ENCODE measurements around the gene SCUBE3. TPM values are rescaled to one million over a fixed set of nuclear protein-coding genes. Genes with fewer than 3 reads are reported as not detected.

The SCUBE3 gene
- total RNA-seq, 2 donors from 2014 or later, result 0.12 to 0.59 TPM

DNA sequence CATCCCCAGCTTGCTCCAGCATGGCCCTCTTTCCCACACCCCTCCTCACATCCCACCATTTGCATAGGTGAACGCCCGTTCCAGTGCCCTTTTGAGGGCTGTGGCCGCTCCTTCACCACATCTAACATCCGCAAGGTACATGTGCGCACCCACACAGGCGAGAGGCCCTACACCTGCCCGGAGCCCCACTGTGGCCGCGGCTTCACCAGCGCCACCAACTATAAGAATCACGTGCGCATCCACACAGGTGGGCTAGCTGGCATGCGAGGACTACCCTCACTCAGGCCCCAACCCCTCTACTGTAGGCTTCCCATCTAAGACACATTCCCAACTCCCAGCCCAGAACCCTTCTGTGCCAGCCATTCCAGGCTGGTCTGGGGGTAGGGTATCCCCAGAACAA is 77.7 kb downstream of the SCUBE3 start:
- TF ChIP-seq, protein P1, sequence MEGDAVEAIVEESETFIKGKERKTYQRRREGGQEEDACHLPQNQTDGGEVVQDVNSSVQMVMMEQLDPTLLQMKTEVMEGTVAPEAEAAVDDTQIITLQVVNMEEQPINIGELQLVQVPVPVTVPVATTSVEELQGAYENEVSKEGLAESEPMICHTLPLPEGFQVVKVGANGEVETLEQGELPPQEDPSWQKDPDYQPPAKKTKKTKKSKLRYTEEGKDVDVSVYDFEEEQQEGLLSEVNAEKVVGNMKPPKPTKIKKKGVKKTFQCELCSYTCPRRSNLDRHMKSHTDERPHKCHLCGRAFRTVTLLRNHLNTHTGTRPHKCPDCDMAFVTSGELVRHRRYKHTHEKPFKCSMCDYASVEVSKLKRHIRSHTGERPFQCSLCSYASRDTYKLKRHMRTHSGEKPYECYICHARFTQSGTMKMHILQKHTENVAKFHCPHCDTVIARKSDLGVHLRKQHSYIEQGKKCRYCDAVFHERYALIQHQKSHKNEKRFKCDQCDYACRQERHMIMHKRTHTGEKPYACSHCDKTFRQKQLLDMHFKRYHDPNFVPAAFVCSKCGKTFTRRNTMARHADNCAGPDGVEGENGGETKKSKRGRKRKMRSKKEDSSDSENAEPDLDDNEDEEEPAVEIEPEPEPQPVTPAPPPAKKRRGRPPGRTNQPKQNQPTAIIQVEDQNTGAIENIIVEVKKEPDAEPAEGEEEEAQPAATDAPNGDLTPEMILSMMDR (IDR thresholded peaks at IDR 0.05), result no peak
- Histone ChIP-seq H3K36me3 (peaks cover 73% of the 10 kb centered on the region), H3K9me3 (no peaks in the 10 kb centered on the region)

DNA sequence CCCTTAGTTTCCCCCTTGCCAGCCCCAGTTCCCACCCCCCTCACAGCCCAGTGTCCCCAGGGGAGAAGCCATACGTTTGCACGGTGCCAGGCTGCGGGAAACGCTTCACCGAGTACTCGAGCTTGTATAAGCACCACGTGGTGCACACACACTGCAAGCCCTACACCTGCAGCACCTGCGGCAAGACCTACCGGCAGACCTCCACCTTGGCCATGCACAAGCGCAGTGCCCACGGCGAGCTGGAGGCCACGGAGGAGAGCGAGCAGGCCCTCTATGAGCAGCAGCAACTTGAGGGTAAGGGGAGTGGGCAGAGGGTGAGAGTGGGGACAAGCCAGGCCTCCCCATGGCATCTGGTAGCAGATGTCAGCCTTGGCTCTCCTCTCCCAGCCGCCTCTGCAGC is 78.7 kb downstream of the SCUBE3 start:
- no peak for DNase-seq (ENCODE audit: low spot score)
- Histone ChIP-seq H3K36me3 (peaks cover 64% of the 10 kb centered on the region), H3K27ac (no peak overlapping the region), H3K4me1 (peaks cover 0 to 10% of the 10 kb centered on the region in 2 donors), H3K27me3 (no peaks in the 10 kb centered on the region), H3K4me3 (no peak overlapping the region), H3K9me3 (no peaks in the 10 kb centered on the region)
- TF ChIP-seq, protein P1 (IDR thresholded peaks at IDR 0.05), result no peak

More for the DNA sequence above, 77.7 kb downstream of the SCUBE3 start:
- no peak overlapping the region for H3K4me3 ChIP-seq
- no peak for DNase-seq (ENCODE audit: low spot score)
- peaks cover 0 to 6% of the 10 kb centered on the region in 2 donors for H3K4me1 ChIP-seq
- H3K27ac ChIP-seq, result no peak overlapping the region
- H3K27me3 ChIP-seq, result no peaks in the 10 kb centered on the region

DNA sequence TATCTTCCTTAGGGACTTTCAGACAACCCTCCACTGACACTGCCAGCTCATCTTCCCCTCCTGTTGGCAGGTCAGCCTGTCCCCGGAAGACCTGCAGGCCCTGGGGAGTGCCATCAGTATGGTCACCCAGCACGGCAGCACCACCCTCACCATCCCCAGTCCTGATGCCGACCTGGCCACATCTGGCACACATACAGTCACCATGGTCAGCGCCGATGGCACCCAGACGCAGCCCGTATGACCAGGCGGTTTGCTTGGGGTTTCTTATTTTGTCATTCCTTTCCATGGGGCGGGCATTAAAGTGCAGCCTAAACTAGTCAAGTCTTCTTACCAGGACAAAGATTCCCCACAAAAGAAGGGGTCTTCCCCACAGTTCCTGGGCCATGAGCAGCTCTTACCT is 79.9 kb downstream of the SCUBE3 start:
- Histone ChIP-seq H3K27ac (no peak overlapping the region), H3K27me3 (no peaks in the 10 kb centered on the region), H3K4me3 (no peak overlapping the region), H3K4me1 (peaks cover 0 to 15% of the 10 kb centered on the region in 2 donors), H3K9me3 (no peaks in the 10 kb centered on the region), H3K36me3 (peaks cover 52% of the 10 kb centered on the region)
- TF ChIP-seq, protein P1 (IDR thresholded peaks at IDR 0.05), result no peak
- DNase-seq (ENCODE audit: low spot score), result no peak

DNA sequence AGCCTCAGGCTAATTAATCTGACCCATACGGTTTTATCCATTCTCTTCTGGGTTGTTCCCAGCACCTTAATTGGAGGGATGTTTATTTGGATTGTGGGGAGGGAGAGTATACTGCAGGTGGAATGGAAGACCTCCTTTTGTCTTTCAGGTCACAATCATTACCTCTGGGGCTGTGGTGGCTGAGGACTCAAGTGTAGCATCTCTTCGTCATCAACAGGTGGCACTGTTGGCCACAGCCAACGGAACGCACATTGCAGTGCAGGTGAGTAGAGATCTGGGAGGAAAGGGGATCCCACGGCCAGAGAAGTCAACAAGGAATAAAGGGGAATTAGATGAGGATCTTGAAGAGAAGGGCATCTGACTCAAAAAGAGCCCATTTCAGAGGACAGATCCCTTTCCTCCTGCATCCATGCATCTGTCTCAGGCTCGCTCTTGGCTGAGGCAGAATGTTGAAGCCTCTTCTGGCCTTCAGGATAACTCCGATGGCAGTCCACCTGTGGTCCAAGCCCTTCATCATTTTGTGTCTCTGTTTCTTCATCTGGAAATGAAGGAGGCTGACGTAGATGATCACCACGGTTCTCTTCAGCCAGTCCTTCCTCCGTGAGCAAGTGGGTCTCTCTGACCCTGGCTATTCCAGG is 80.7 kb downstream of the SCUBE3 start:
- Histone ChIP-seq H3K27ac (no peak overlapping the region), H3K36me3 (peaks cover 47% of the 10 kb centered on the region), H3K4me3 (no peak overlapping the region), H3K27me3 (no peaks in the 10 kb centered on the region), H3K9me3 (no peaks in the 10 kb centered on the region), H3K4me1 (peaks cover 0 to 15% of the 10 kb centered on the region in 2 donors)
- no peak for DNase-seq (ENCODE audit: low spot score)
- TF ChIP-seq, protein P1 (IDR thresholded peaks at IDR 0.05), result peak; percentile 40 to 68

DNA sequence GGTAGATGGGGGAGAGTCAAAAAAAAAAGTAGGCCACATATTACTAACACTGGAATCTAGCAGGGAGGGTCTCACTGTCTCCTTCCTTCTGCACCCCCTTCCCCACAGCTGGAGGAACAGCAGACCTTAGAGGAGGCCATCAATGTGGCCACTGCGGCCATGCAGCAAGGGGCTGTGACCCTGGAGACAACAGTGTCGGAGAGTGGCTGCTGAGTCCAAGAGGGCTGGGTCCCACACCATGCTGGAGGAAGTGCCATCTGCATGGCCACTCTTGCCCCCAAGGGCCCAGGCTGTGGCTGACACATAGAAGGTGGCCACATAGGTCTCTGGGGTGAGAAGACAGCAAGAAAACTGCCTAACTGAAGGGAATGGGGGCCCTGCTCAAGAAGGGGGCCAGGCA is 81.3 kb downstream of the SCUBE3 start:
- no peak for DNase-seq (ENCODE audit: low spot score)

More for the DNA sequence above, 81.3 kb downstream of the SCUBE3 start:
- Histone ChIP-seq H3K4me1 (peaks cover 0 to 15% of the 10 kb centered on the region in 2 donors), H3K9me3 (no peaks in the 10 kb centered on the region), H3K36me3 (peaks cover 41% of the 10 kb centered on the region), H3K4me3 (no peak overlapping the region), H3K27me3 (no peaks in the 10 kb centered on the region), H3K27ac (no peak overlapping the region)
- TF ChIP-seq, protein P1 (IDR thresholded peaks at IDR 0.05), result no peak
